Measurements from ENCODE around the gene NDUFC2.

The NDUFC2 gene

GRCh38 chr11:78020246-78020645 is 59.4 kb downstream of the NDUFC2 start:
- peaks cover 0 to 10% of the 10 kb centered on the region in 2 donors for H3K4me1 ChIP-seq (ENCODE audit: control insufficient read depth in 2 of 2, insufficient read depth in 2 of 2, low read length in 2 of 2)
- H3K27ac ChIP-seq (ENCODE audit: low read depth in 2 of 2, low read length in 2 of 2): no peak overlapping the region
- no peak overlapping the region for H3K9ac ChIP-seq (ENCODE audit: low read depth in 1 of 2, low read length in 2 of 2)
- no peak overlapping the region for H3K4me3 ChIP-seq (ENCODE audit: low read length in 2 of 2)
- peaks cover 6 to 10% of the 10 kb centered on the region in 2 donors for H3K36me3 ChIP-seq (ENCODE audit: control insufficient read depth in 2 of 2, insufficient read depth in 2 of 2, low read length in 2 of 2)
- peaks cover 0 to 2% of the 10 kb centered on the region in 2 donors for H3K27me3 ChIP-seq (ENCODE audit: control insufficient read depth in 2 of 2, insufficient read depth in 2 of 2, low read length in 2 of 2)
- no peaks in the 10 kb centered on the region for H3K9me3 ChIP-seq (ENCODE audit: control insufficient read depth in 2 of 2, low read length in 2 of 2)

GRCh38 chr11:78019808-78020207 is 59.9 kb downstream of the NDUFC2 start:
- Histone ChIP-seq H3K4me1 (ENCODE audit: control insufficient read depth in 2 of 2, insufficient read depth in 2 of 2, low read length in 2 of 2) (peaks cover 0 to 10% of the 10 kb centered on the region in 2 donors), H3K27ac (ENCODE audit: low read depth in 2 of 2, low read length in 2 of 2) (no peak overlapping the region), H3K27me3 (ENCODE audit: control insufficient read depth in 2 of 2, insufficient read depth in 2 of 2, low read length in 2 of 2) (peaks cover 0 to 2% of the 10 kb centered on the region in 2 donors), H3K36me3 (ENCODE audit: control insufficient read depth in 2 of 2, insufficient read depth in 2 of 2, low read length in 2 of 2) (peaks cover 6 to 10% of the 10 kb centered on the region in 2 donors), H3K4me3 (ENCODE audit: low read length in 2 of 2) (no peak overlapping the region), H3K9me3 (ENCODE audit: control insufficient read depth in 2 of 2, low read length in 2 of 2) (no peaks in the 10 kb centered on the region), H3K9ac (ENCODE audit: low read depth in 1 of 2, low read length in 2 of 2) (no peak overlapping the region)

Measured in mucosa of rectum (tissue), 2 donors.